Measurements from ENCODE around the gene ALDH3B1.

DNA sequence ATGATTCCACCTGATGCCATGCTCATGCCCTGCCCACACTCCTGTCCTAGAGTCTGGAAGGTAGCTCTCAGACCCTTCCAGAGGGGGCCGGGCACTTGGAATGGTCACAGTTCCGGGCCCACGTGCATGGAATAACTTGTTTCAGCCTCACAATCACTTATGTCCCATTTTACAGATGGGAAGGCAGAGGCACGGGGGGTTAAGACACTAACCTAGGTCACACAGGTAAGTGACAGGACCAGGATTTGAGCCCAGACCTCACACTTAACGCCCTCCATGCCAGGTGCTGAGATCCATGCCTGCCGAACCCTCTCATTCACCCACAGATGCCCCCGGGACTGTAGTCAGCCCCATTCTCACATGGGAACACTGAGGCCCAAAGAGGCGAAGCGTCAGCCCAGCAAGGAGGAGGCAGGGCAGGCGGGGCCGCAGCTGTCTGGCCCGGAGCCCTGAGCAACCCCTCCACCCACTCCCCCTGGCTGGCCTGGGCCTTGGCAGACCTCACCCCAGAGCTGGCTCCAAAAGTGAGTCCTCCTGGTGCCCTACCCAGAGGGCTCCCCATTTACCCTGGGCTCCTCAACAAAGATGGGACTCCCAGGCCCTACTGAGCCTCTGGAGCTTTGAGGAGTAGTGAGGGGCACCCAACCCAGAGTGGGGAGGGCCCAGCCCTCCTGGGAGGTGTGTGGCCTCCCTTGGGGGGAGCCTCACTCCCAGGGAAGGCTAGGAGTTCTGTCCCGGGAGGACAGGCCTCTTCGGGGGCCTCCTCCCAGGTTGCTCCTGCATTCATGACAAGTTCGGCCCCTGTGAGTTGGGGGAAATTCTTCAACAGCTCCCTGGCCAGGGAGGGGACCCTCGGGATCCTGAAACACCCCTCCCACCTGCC lies 2.4 kb upstream of the ALDH3B1 start:
- TF ChIP-seq, protein P1, sequence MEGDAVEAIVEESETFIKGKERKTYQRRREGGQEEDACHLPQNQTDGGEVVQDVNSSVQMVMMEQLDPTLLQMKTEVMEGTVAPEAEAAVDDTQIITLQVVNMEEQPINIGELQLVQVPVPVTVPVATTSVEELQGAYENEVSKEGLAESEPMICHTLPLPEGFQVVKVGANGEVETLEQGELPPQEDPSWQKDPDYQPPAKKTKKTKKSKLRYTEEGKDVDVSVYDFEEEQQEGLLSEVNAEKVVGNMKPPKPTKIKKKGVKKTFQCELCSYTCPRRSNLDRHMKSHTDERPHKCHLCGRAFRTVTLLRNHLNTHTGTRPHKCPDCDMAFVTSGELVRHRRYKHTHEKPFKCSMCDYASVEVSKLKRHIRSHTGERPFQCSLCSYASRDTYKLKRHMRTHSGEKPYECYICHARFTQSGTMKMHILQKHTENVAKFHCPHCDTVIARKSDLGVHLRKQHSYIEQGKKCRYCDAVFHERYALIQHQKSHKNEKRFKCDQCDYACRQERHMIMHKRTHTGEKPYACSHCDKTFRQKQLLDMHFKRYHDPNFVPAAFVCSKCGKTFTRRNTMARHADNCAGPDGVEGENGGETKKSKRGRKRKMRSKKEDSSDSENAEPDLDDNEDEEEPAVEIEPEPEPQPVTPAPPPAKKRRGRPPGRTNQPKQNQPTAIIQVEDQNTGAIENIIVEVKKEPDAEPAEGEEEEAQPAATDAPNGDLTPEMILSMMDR (IDR thresholded peaks at IDR 0.05) = no peak
- TF ChIP-seq TCF7L2 (IDR thresholded peaks at IDR 0.05; ENCODE audit: low read depth, low read length) (no peak), POLR2AphosphoS5 (IDR thresholded peaks at IDR 0.05; ENCODE audit: low read depth, low read length) (no peak), SIN3A (IDR thresholded peaks at IDR 0.05; ENCODE audit: borderline replicate concordance, insufficient read depth, low read depth, low read length) (no peak)
- TF ChIP-seq, protein P2, sequence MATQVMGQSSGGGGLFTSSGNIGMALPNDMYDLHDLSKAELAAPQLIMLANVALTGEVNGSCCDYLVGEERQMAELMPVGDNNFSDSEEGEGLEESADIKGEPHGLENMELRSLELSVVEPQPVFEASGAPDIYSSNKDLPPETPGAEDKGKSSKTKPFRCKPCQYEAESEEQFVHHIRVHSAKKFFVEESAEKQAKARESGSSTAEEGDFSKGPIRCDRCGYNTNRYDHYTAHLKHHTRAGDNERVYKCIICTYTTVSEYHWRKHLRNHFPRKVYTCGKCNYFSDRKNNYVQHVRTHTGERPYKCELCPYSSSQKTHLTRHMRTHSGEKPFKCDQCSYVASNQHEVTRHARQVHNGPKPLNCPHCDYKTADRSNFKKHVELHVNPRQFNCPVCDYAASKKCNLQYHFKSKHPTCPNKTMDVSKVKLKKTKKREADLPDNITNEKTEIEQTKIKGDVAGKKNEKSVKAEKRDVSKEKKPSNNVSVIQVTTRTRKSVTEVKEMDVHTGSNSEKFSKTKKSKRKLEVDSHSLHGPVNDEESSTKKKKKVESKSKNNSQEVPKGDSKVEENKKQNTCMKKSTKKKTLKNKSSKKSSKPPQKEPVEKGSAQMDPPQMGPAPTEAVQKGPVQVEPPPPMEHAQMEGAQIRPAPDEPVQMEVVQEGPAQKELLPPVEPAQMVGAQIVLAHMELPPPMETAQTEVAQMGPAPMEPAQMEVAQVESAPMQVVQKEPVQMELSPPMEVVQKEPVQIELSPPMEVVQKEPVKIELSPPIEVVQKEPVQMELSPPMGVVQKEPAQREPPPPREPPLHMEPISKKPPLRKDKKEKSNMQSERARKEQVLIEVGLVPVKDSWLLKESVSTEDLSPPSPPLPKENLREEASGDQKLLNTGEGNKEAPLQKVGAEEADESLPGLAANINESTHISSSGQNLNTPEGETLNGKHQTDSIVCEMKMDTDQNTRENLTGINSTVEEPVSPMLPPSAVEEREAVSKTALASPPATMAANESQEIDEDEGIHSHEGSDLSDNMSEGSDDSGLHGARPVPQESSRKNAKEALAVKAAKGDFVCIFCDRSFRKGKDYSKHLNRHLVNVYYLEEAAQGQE (IDR thresholded peaks at IDR 0.05; ENCODE audit: insufficient read depth in 1 of 2, low read depth in 2 of 2, low read length in 1 of 2) = no peak

Measured in Panc1 (cell line).